Breast epithelium (tissue), 3 donors: ENCODE measurements around the gene KCNK4.

Experiments used
- CTCF ChIP-seq, 3 donors: fragments of 450-650 bp; IDR thresholded peaks; one replicate each; pipeline ENCODE4 v1.5.1; 2016 to 2017; ENCODE audit warnings: antibody characterized with exemption in 3 of 3, mild to moderate bottlenecking in 3 of 3, moderate library complexity in 3 of 3
- POLR2AphosphoS5 ChIP-seq, 3 donors: sonication (generic); formaldehyde crosslinking; IDR thresholded peaks; one replicate each; pipeline ENCODE4 v1.6.1; 2017; ENCODE audit warnings: antibody characterized with exemption in 3 of 3

- TF ChIP-seq CTCF (IDR thresholded peaks at IDR 0.05), result no peak
- no peak for TF ChIP-seq POLR2AphosphoS5 (IDR thresholded peaks at IDR 0.05)
Measured at GRCh38 chr11:64265176-64266160, 25.6 kb upstream of the KCNK4 start.
